Testis (tissue), 3 donors: ENCODE results near the gene PRR5L. TPM values are rescaled to one million over a fixed set of nuclear protein-coding genes. Genes with fewer than 3 reads are reported as not detected.

Experiments
- DNase-seq: peaks from one replicate; pipeline ENCODE4 v3.0.0-alpha.2; 2019
- H3K27ac ChIP-seq, 2 donors: fragments of 200-600 bp; sonication (generic); one replicate each; pipeline ENCODE4 v1.5.1; 2019
- H3K27me3 ChIP-seq: fragments of 200-600 bp; sonication (generic); one replicate; pipeline ENCODE4 v1.5.1; 2019
- H3K36me3 ChIP-seq: fragments of 200-600 bp; sonication (generic); one replicate; pipeline ENCODE4 v1.5.1; 2017; ENCODE audit warnings: low read depth; ENCODE audit errors: missing control alignments
- H3K4me1 ChIP-seq: fragments of 200-600 bp; sonication (generic); one replicate; pipeline ENCODE4 v1.5.1; 2019
- H3K4me3 ChIP-seq, 2 donors: fragments of 200-600 bp; sonication (generic); one replicate each; pipeline ENCODE4 v1.5.1; 2017 to 2019
- H3K9me3 ChIP-seq: fragments of 200-600 bp; sonication (generic); one replicate; pipeline ENCODE4 v1.5.1; 2017
- POLR2A ChIP-seq: fragments of 450-650 bp; IDR thresholded peaks from one replicate; pipeline ENCODE4 v1.6.1; 2017; ENCODE audit warnings: antibody characterized with exemption, mild to moderate bottlenecking, moderate library complexity
- WGBS, 2 donors: methylation state at CpG; one replicate each; pipeline ENCODE4 v1.1.5; 2018; 5-methylcytosine and 5-hydroxymethylcytosine counted together
- intact Hi-C: fragments of 100-400 bp; cut with DNase I; formaldehyde crosslinking; loops from one replicate; pipeline ENCODE4 v1.15.1; 2023; ENCODE audit warnings: low total_unique reads
- polyA plus RNA-seq: library from polyadenylated mRNA; stranded (reverse); fragments of 350-450 nt; fragmentation: Illumina TruSeq; extraction: RNeasy Lipid Tissue Mini Kit (QIAGEN cat#74804); gene quantifications from one replicate; pipeline ENCODE4 v1.2.3, GENCODE V29; 2014; ENCODE audit warnings: low read depth, low replicate concordance; ENCODE audit not compliant: insufficient read depth
- total RNA-seq, 2 donors: library from RNA; depleted of rRNA; stranded (reverse); fragments of >200 nt; gene quantifications; one replicate each; pipeline ENCODE4 v1.2.3, GENCODE V29; 2016
- TF ChIP-seq, protein P1 (sequence below), 3 experiments: fragments of 450-650 bp in 2 of 3; fragments of 200-600 bp in 1 of 3; sonication (generic) in 1 of 3; IDR thresholded peaks; one replicate each; pipeline ENCODE4 v1.5.1; 2016 to 2019; ENCODE audit warnings: antibody characterized with exemption in 3 of 3, mild to moderate bottlenecking in 2 of 3, moderate library complexity in 1 of 3

The PRR5L gene
- total and polyA plus RNA-seq, 3 donors from 2014 or later: 8.1 to 15.4 (median 14.7) TPM

DNA sequence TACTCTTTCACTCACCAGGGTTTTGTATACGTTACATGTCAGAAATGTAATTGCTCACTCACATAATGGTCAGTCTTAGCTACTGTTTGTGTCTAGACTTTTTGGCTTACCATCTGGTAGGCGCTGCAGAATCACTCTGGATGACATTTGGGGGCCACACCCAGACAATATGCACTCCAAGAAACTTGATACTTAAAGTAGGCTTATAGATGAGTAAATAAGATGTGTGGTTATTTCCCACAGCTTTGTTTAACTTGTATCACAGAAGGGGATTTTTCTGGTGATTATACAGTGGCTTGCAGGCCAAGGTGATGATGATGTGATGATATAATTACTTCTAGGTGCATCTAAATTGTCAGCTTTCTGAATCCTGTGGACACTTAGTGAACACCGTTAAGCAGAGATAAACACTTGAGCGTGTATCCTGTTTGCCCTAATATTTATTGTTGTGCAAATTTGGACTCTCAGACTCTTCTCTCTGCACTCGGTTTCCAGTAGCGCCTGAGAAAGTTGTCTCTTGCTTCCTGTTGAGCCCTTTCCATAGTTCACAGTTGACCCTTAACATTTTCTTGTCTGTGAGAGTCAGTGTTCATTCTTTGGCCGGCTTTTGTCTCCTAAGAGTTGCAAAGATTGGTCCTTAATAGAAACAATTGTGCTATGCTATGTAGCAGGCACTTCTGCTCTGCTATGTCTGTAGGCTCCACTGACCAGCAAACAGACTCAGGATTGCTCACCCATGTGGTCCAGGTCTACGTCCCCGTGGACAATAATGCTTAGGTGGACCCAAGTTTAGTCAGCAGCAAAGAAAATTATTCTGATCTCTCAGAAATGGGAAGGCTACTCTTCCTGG is 89.3 kb downstream of the PRR5L start:
- 88 to 91% methylated on average over 9 of the region's 9 CpGs for WGBS, 2 donors
- H3K4me3 ChIP-seq: no peak overlapping the region
- TF ChIP-seq POLR2A: no peak
- TF ChIP-seq, protein P1, sequence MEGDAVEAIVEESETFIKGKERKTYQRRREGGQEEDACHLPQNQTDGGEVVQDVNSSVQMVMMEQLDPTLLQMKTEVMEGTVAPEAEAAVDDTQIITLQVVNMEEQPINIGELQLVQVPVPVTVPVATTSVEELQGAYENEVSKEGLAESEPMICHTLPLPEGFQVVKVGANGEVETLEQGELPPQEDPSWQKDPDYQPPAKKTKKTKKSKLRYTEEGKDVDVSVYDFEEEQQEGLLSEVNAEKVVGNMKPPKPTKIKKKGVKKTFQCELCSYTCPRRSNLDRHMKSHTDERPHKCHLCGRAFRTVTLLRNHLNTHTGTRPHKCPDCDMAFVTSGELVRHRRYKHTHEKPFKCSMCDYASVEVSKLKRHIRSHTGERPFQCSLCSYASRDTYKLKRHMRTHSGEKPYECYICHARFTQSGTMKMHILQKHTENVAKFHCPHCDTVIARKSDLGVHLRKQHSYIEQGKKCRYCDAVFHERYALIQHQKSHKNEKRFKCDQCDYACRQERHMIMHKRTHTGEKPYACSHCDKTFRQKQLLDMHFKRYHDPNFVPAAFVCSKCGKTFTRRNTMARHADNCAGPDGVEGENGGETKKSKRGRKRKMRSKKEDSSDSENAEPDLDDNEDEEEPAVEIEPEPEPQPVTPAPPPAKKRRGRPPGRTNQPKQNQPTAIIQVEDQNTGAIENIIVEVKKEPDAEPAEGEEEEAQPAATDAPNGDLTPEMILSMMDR (IDR thresholded peaks at IDR 0.05): no peak
- no peak for DNase-seq
- H3K36me3 ChIP-seq: no peaks in the 10 kb centered on the region
- H3K9me3 ChIP-seq: no peaks in the 10 kb centered on the region
- no peak overlapping the region for H3K27ac ChIP-seq
- intact Hi-C loops: no loop called here
- H3K4me1 ChIP-seq: no peaks in the 10 kb centered on the region
- no peaks in the 10 kb centered on the region for H3K27me3 ChIP-seq

DNA sequence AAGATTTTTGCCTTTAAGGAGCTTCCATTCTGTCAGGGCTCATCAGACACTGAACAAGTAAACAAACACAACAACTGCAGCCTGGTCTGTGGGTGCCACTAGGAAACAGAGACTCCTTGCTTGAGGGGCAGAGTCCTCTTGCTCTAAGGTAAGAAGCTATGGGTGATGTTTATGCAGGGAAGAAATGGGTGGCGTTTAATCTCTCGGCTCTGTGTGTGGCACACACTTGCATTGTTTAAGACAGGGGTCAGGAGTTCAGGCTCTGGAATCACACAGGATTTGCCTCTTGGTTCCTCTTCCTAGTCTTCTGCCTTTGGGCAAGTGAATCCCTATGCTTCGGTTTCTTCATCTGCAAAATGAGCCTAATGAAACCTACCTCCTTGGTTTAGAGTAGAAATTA is 90.3 kb downstream of the PRR5L start:
- Histone ChIP-seq H3K36me3 (no peaks in the 10 kb centered on the region), H3K27me3 (no peaks in the 10 kb centered on the region), H3K27ac (no peak overlapping the region), H3K9me3 (no peaks in the 10 kb centered on the region), H3K4me1 (no peaks in the 10 kb centered on the region), H3K4me3 (no peak overlapping the region)
- no peak for DNase-seq
- 86 to 92% methylated on average over 3 of the region's 3 CpGs for WGBS, 2 donors
- TF ChIP-seq, protein P1 (IDR thresholded peaks at IDR 0.05): no peak
- TF ChIP-seq POLR2A: no peak
- intact Hi-C loops: no loop called here

DNA sequence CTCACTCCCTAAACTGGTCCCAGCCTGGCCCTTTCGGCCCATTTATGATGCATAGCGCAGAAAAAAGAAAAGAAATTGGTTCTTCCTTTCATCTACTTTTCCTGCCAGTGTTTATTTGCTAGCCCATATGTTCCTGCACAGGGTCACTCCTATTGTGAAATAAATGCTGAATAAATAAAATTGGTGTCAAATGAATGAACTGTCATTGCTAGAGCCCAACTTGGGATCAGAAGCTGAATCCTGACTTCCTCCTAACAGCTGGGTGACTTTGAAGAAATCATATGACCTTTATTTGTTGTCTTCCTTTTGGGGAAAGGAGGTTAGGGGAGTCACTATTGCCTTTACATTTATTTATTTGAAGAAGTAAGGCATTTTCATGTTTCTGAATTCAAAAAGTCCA is 92.0 kb downstream of the PRR5L start:
- Histone ChIP-seq H3K4me1 (no peaks in the 10 kb centered on the region), H3K9me3 (no peaks in the 10 kb centered on the region), H3K36me3 (no peaks in the 10 kb centered on the region), H3K27ac (no peak overlapping the region), H3K27me3 (no peaks in the 10 kb centered on the region), H3K4me3 (no peak overlapping the region)
- TF ChIP-seq, protein P1 (IDR thresholded peaks at IDR 0.05): no peak
- no peak for TF ChIP-seq POLR2A
- DNase-seq: no peak
- intact Hi-C loops: no loop called here
- 93% methylated on average over 2 of the region's 2 CpGs for WGBS, 2 donors

DNA sequence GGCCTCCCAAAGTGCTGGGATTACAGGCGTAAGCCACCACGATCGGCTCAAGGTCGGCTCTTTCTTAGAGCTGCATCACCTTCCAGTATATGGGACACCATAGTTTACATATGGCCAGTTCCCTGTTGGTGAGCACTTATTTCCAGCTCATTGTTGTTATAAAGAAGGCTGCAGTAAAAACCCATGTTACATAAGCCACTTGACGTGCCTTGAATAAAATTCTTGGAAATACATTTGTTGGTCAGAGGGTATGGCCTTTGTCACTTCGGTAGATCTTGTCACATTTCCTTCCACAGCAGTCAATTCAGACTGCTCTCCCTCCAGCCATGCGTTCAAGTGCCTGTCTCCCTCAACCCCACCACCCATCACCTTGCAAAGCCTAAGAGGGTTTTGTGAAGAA is 92.9 kb downstream of the PRR5L start:
- no peak for DNase-seq
- Histone ChIP-seq H3K27me3 (no peaks in the 10 kb centered on the region), H3K27ac (no peak overlapping the region), H3K4me3 (no peak overlapping the region), H3K36me3 (no peaks in the 10 kb centered on the region), H3K4me1 (no peaks in the 10 kb centered on the region), H3K9me3 (no peaks in the 10 kb centered on the region)
- TF ChIP-seq POLR2A: no peak
- TF ChIP-seq, protein P1 (IDR thresholded peaks at IDR 0.05): no peak
- 50 to 65% methylated on average over 7 of the region's 7 CpGs for WGBS, 2 donors
- intact Hi-C loops: no loop called here

DNA sequence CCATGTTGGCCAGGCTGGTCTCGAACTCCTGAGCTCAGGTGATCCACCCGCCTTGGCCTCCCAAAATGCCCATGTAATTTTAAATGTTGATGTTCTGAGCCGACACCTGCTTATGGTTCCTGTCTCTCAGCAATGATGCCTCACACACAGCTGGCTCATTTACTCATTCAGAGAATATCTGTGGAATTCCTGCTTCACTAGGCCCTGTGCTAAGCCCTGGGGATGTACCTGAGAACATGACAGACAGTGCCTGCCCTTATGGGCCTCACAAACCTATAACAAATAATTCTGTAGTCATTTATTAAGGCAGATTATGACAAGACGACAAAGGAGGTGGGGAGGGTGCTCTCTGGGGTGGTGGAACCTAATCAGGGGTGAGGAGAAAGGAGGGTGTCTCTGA is 93.7 kb downstream of the PRR5L start:
- Histone ChIP-seq H3K27me3 (no peaks in the 10 kb centered on the region), H3K9me3 (no peaks in the 10 kb centered on the region), H3K4me1 (no peaks in the 10 kb centered on the region), H3K27ac (no peak overlapping the region), H3K36me3 (no peaks in the 10 kb centered on the region), H3K4me3 (no peak overlapping the region)
- 97 to 100% methylated on average over 4 of the region's 4 CpGs for WGBS, 2 donors
- no peak for DNase-seq
- intact Hi-C loops: no loop called here
- no peak for TF ChIP-seq POLR2A
